NK-92 treated with Interleukin-12 subunit alpha and Interleukin-12 subunit beta, amount 100 ng/mL, for 24 hours (cell line): ENCODE measurements around the gene SLC26A11.
"Not testable (repeated sequence)": the region's sequence is repeated elsewhere in the genome, so short reads cannot be mapped to it uniquely, and the experiment has no call there.

ENCODE experiments used
- DNase-seq: peaks from one replicate; lab custom pipeline; 2025; lab: John Stamatoyannopoulos, UW

The SLC26A11 gene

DNA sequence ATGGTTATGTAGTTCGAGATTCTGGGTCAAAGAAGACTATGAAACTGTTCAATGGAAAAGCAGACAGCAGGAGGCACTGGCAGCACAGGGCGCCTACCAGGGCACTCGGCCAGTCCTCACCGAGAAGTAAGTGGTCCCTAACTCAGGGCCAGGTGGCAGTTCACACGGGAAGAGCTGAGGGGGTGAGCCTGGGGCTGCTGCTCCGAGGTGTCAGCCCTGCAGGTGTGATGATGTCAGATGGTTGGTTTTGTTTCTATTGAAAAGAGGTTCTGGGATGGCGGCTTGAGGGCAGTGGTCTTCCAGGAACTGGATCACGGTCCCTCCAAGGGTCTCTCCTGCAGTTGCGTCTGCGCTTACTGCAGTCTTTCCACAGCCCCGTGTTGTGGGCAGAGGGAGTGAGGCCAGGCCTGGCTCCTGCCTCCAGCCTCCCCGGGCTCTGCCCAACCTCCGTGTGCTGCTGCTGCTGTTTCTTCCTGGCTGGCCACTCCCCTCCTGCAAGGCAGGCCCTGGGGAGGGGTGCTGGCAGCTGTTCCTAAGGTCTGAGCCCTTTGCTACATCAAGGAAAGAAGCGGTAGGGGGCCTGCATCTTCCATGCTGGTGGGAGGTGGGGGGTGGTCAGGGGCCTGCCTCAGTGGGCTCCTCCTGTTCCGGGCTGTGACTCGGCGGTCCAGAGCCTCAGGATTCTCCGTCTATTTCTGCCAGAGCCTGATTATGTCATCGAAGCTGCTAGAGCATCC is 63.1 kb downstream of the SLC26A11 start:
- no peak for DNase-seq

DNA sequence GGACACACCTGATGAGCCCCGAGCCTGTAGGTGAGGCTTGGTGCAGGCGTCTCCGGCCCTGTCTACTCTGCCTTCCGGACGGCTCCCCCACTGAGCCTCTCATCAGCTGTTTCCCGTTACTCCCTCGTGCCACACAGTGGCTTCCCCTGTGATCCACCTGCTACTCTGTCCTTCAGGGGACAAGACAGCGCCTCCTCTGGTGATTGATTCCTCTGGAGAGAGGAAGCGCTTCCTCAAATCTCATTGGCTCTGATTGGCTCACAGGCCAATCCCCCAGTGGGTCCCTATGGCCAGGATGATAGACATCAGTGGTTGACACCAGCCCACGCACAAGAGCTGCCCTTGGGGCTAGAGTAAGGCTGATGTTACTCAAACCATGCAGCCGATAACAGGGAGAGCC is 64.4 kb downstream of the SLC26A11 start:
- DNase-seq, result no peak

DNA sequence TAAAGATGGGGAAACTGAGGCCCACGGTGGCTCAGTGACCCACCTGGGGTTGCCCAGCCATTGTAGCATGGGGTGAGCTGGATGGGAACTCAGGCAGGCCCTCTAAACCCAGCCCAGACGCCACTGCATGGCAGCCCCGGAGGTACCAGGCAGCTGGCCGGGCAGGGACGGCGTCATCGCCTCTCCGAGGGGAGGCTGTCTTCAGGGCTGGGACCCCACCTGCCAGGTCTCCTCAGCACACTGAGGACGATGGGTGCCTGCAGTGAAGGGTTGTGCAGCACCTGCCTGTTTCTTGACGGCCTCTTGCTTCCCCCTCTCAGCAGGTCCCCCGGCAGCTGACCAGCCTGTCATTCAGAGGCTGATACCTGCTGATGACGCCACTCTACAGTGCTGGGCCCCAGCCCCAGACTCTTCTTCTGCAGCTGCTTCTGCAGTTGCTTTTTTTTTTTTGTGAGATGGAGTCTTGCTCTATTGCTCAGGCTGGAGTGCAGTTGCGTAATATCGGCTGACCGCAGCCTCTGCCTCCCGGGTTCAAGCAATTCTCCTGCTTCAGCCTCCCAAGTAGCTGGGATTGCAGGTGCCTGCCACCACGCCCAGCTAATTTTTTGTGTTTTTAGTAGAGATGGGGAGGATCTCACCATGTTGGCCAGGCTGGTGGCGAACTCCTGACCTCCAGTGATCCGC is 65.2 kb downstream of the SLC26A11 start:
- no peak for DNase-seq

DNA sequence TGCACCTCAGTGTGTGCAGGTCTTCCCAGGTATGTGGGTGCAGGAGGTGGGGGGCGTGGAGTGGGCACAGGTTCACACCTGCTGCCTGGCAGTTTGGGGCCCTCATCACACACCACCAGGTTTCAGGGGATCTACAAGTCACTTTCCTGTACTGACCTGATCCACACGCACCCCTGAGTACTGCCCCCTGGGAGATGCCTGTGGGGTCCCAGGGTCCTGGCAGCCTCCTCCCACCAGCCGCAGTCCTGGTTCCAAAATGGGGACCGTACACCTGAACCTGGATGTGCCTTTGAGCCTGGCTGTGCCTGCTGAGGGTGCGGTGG is 66.4 kb downstream of the SLC26A11 start:
- DNase-seq, result no peak

DNA sequence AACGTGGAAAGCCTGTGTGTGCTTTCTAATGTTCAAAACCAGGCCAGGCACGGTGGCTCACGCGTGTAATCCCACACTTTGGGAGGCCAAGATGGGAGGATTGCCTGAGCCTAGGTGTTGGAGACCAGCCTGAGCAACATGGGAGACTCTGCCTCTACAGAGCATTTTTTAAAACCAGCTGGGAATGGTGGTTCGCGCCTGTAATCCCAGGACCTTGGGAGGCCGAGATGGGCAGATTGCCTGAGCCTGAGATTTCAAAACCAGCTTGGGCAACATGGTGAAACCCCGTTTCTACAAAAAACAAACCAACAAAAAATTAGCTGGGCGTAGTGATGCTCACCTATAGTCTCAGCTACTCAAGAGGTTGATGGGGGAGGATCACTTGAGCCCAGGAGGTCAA is 66.8 kb downstream of the SLC26A11 start:
- DNase-seq, result no peak

DNA sequence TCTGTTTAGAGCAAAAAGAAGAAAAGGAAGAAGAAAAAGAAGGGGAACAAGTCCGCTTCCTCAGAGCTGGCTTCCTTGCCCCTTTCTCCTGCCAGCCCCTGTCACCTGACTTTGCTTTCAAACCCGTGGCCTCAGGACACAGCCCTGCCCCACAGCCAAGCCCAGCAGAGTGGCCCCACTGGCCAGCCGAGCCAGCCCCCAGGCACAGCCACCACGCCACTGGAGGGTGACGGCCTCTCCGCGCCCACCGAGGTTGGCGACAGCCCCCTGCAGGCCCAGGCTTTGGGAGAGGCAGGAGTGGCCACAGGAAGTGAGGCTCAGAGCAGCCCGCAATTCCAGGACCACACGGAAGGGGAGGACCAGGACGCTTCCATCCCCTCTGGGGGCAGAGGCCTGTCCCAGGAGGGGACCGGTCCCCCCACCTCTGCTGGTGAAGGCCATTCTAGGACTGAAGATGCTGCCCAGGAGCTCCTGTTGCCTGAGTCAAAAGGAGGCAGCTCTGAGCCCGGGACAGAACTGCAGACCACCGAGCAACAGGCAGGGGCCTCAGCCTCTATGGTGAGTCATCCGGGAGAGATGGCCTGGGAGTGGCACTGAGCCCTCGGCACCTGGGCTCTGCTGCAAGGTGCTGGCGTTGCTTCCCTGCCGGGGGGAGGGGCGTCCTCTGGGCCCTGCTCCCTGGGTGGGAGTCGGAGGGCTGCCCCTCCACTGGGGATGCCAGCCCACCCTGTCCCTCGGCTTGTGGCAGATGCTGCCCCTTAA is 67.8 kb downstream of the SLC26A11 start:
- no peak for DNase-seq

DNA sequence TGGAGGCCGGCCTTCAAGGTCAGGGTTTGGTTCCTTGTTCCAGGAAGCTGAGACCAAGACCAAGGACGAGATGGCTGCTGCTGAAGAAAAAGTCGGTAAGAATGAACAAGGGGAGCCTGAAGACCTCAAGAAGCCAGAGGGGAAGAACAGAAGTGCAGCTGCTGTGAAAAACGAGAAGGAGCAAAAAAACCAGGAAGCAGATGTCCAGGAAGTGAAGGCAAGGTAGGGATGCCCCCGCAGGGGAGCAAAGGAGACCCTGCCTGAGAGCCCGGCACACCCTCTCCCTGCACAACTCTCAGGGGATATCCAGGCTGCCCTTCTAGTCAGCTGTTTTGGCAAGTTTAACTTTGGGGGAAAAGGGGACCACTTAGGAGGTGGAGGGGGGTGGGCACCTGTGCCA is 69.4 kb downstream of the SLC26A11 start:
- DNase-seq, result no peak

DNA sequence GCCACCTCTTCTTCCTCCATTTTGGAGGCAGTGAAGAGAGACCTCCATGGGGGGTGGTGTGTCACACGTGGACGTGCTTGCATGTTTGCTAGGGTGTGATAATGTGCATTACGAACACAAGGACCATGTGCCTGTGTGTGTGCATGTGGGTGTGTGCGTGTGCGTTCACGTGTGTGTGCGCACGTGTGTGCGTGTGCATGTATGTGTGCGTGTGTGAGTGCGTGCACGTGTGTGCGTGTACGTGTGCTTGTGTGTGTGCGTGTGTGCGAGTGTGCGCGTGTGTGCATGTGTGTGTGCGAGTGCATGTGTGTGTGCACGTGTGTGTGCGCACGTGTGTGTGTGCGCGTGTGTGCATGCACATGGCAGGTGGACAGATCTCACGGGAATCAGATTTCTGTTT is 69.9 kb downstream of the SLC26A11 start:
- no peak for DNase-seq

DNA sequence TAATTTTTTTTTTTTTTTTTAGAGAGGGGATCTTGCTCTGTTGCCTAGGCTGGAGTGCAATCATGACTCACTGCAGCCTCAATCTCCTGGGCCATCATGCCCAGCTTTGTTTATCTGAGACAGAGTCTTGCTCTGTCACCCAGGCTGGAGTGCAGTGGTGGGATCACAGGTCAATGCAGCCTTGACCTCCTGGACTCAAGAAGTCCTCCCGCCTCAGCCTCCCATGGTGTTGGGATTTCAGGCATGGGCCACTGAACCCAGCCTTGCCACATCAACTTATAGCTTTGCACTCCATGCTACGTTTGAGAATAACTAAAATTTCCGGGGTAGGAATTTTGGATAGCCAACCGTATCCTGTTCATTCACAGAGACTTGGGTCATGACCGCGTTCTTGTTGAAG is 71.0 kb downstream of the SLC26A11 start:
- no peak for DNase-seq

DNA sequence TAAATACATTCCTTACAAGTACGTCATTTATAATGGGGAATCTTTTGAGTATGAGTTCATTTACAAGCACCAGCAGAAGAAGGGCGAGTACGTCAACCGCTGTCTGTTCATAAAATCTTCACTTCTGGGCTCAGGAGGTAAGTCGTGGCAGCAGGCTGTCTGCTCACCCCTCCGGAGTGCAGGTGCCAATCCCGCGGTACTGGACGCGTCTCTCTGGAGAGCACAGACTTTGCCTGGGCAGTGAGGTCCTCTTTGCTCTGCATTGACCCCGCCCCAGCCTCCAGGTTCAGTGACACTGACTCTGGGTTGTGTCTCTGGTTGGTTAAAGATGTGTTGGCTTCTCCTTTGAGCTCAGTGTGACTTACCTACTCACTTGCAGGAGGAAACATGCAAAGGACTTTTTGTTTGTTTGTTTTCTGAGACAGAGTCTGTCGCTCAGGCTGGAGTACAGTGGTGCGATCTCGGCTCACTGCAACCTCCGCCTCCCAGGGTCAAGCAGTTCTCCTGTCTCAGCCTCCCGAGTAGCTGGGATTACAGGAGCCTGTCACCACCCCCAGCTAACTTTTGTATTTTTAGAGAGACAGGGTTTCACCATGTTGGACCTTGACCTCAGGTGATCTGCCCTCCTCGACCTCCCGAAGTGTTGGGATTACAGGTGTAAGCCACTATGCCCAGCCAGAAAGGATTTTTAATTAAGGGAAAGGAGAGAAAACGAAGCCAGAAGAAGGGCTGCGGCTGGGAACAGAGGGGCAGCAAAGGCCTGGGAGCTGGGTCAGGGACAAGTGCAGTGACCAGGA is 71.7 kb downstream of the SLC26A11 start:
- no peak for DNase-seq

DNA sequence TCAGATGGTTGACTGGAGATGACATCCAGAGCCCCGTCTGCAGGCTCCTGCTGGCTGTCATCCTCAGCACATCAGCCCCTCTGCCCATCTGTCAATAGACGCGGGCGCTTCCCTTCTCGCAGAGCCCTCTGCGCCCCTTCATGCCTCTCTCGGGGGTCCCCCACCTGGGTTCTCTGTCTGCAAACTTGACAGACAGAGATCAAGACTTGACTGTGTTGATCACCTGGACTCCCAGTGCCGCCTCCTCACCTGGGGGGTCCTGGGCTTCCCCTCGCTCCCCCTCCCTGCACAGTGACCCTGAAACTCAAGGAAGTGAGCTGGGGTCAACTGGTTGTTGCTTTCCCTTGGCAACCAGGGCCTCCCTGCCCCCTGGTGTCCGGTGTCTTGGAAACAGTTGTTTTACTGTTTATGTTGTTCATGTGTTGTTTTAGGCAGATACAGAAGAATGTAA is 72.3 kb downstream of the SLC26A11 start:
- no peak for DNase-seq

DNA sequence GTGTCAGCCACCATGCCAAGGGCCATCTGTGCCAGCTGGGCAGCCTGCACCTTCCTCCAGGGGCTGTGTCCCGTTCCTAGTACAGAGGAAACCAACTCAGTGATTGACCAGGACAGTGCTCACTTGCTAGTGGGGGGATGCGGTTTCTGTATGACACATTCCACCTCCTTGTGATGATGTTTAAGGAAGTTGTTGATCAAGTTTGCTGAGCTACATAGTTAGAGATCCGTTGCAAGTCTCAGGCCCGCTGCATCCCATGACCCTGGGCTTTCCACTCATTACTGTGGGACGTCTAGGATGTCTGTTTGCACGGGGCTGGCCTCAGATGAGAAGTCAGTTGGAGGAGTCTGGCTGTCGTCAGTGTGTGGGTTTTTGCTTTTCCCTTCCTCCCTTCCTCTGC is 74.0 kb downstream of the SLC26A11 start:
- no peak for DNase-seq

DNA sequence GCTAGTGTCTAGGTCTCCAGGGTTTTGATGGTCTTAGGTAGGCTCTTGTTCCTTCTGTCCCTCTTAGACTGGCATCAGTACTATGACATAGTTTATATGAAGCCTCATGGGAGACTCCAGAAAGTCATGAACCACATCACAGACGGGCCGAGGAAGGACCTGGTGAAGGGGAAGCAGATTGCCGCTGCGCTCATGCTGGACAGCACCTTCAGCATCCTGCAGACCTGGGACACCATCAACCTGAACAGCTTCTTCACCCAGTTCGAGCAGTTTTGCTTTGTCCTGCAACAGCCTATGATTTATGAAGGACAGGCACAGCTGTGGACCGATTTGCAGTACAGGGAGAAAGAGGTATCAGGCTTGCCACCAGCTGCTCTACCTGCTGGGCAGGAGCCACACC is 74.4 kb downstream of the SLC26A11 start:
- no peak for DNase-seq

DNA sequence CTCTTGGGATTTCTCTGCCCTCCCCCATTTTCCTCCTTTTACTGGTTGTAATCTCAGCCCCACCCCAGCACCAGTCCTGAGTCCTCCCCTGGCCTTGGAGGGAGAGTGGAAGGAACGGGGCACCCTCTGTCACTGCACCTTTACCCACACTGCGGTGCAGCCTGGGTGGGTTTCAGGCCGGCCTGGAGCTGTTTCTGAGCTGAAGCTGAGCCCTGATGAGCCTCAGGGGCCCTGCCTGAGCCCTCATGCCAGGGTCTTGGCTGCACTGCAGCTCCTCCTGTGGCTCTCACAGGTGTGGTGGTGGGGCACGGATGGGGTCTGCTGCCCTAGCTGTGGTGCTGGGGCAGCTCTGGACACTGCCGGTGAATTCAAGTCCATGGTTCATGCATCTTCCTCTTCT is 74.9 kb downstream of the SLC26A11 start:
- DNase-seq, result no peak

DNA sequence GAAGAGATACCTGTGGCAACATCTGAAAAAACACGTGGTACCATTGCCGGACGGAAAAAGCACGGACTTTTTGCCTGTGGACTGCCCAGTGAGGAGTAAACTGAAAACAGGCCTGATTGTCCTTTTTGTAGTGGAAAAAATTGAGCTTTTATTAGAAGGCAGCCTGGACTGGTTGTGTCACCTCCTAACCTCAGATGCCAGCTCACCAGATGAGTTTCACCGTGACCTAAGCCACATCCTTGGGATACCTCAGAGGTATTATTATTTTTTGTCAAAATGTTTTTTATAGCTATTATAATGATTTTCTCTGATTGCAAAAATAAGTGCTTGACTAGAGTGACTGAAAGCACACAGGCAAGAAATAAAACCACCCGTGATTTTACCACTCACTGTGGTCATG is 75.3 kb downstream of the SLC26A11 start:
- DNase-seq, result no peak

DNA sequence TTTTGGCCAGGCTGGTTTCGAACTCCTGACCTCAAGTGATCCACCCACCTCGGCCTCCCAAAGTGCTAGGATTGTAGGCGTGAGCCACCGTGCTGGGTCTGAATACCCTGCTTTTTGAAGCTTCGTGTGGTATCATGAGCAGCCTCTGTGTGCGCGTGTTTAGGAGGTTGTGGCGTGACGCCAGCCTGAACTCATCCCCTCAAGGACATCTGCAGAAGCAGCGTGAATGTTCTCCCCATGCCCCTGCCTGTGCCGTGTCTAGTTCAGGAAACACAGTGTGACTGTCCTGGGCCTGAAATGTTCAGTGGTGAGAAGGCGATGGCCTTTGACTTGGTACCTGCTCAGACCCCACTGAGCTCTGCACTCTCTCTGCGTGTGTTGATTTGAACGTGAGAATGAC is 76.0 kb downstream of the SLC26A11 start:
- no peak for DNase-seq

DNA sequence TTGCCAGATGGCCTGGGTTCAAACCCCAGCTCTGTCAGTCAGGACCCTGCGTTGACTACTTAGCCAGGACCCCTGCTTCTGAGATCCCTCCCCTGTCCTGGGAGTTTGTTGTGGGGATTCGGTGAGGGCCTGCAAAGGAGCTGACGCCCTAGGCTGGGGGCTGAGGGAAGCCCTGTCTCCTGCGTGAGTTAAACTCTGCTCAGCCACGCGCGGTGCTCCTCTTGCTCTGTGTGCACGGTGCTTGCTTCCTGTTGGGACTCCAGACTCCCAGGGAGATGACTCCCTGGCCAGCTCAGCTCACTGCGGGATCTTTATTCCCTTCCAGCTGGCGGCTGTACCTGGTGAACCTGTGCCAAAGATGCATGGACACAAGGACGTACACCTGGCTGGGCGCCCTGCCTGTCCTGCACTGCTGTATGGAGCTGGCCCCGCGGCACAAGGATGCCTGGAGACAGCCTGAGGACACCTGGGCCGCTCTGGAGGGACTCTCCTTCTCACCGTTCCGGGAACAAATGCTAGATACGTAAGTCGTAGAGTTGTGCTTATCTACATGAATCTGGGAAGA is 77.9 kb downstream of the SLC26A11 start:
- no peak for DNase-seq

DNA sequence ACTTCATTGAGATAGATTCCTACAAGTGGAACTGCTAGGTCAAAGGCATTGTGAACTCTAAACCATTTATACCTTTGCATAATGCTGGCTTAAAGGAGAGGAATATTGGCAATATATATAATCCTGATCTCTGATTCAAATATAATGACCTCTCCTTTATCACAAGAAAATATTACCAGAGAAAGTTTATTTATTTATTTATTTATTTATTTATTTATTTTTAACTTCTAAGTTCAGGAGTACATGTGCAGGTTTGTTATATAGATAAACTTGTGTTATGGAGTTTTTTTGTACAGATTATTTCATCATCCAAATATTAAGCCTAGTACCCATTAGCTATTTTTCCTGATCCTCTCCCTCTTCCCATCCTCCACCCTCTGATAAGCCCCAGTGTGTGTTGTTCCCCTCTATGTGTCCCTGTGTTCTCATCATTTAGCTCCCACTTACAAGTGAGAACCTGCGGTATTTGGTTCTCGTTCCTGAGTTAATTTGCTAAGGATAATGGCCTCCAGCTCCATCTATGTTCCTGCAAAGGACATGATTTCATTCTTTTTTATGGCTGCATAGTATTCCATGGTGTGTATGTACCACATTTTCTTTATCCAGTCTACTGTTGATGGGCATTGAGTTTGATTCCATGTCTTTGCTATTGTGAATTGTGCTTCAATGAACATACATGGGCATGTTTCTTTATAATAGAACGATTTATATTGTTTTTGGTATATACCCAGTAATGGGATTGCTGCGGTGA is 79.3 kb downstream of the SLC26A11 start:
- not testable (repeated sequence) for DNase-seq

DNA sequence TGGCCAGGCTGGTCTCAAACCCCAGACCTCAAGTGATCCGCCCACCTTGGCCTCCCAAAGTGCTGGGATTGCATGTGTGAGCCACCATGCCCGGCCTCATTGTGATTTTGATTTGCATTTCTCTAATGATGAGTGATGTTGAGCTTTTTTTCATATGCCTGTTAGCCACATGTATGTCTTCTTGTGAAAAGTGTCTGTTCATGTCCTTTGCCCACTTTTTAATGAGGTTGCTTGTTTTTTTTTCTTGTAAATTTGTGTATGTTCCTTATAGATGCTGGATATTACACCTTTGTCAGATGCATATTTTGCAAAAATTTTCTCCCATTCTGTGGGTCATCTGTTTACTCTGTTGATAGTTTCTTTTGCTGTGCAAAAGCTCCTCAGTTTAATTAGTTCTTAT is 80.5 kb downstream of the SLC26A11 start:
- DNase-seq, result not testable (repeated sequence)
